HepG2 (cell line): Measurements from ENCODE around the gene TPRN. TPM values are rescaled to one million over a fixed set of nuclear protein-coding genes. Genes with fewer than 3 reads are reported as not detected.
A peak's percentile ranks its signal among the peaks of the same experiment; 100 is the strongest.

ENCODE experiments used
- BRD4 ChIP-seq: sonication (generic); formaldehyde crosslinking; IDR thresholded peaks from 2 replicates; pipeline ENCODE4 v1.4.0; 2020; ENCODE audit warnings: missing genetic modification reagents
- CCDC6 ChIP-seq: sonication (generic); formaldehyde crosslinking; IDR thresholded peaks from 2 replicates; pipeline ENCODE4 v1.8.1; 2022; ENCODE audit warnings: mild to moderate bottlenecking, missing genetic modification reagents, moderate library complexity
- KDM4B ChIP-seq: sonication (generic); formaldehyde crosslinking; IDR thresholded peaks from 2 replicates; pipeline ENCODE4 v1.4.0; 2020; ENCODE audit warnings: missing genetic modification reagents
- KLF15 ChIP-seq: sonication (generic); formaldehyde crosslinking; IDR thresholded peaks from 2 replicates; pipeline ENCODE4 v1.8.1; 2023; ENCODE audit warnings: borderline replicate concordance, mild to moderate bottlenecking, inconsistent platforms, missing genetic modification reagents, mixed read lengths
- KMT2B ChIP-seq: IDR thresholded peaks from 2 replicates; pipeline ENCODE4 v1.6.1; 2016; ENCODE audit warnings: missing genetic modification reagents, missing compliant biosample characterization
- MIXL1 ChIP-seq: IDR thresholded peaks from 2 replicates; pipeline ENCODE4 v1.6.1; 2016
- RBM22 ChIP-seq: fragments of 200-400 bp; formaldehyde crosslinking; optimal IDR thresholded peaks from 2 replicates; pipeline ENCODE3; 2017; ENCODE audit warnings: mild to moderate bottlenecking, low read length, moderate library complexity
- SIN3A ChIP-seq: IDR thresholded peaks from 2 replicates; pipeline ENCODE4 v1.6.1; 2011; ENCODE audit warnings: low read depth, mild to moderate bottlenecking, control low read depth, low read length, borderline replicate concordance
- SP2 ChIP-seq: sonication (generic); formaldehyde crosslinking; IDR thresholded peaks from 2 replicates; pipeline ENCODE4 v1.5.1; 2020; ENCODE audit warnings: mild to moderate bottlenecking, missing genetic modification reagents
- ZKSCAN8 ChIP-seq: IDR thresholded peaks from 2 replicates; pipeline ENCODE4 v1.6.1; 2016; ENCODE audit warnings: borderline replicate concordance, missing genetic modification reagents, missing compliant biosample characterization
- ZNF598 ChIP-seq: sonication (generic); formaldehyde crosslinking; IDR thresholded peaks from 2 replicates; pipeline ENCODE4 v1.5.1; 2020; ENCODE audit warnings: mild to moderate bottlenecking, missing genetic modification reagents, borderline replicate concordance
- ZNF605 ChIP-seq: sonication (generic); formaldehyde crosslinking; IDR thresholded peaks from 2 replicates; pipeline ENCODE4 v1.8.0; 2022; ENCODE audit warnings: mild to moderate bottlenecking, missing genetic modification reagents
- polyA plus RNA-seq, 8 experiments: library from polyadenylated mRNA; depleted of rRNA in 3 of 8; stranded (reverse) in 7 of 8; unstranded in 1 of 8; fragments of >200 nt; fragmentation: Illumina TruSeq in 4 of 8; extraction: Trizol in 4 of 8; gene quantifications; 2 replicates each; pipeline versions ENCODE4 v1.2.1 to v1.2.3, GENCODE V29; 2011 to 2016; ENCODE audit warnings: low read depth in 4 of 8, missing spikeins in 1 of 8, mixed read lengths in 1 of 8; ENCODE audit not compliant: insufficient read depth in 1 of 8
- total RNA-seq, 5 experiments: library from RNA; depleted of rRNA; stranded (reverse); fragments of >200 nt; fragmentation: Illumina TruSeq; extraction: Trizol; gene quantifications; 2 replicates each; pipeline ENCODE4 v1.2.3, GENCODE V29; 2016; ENCODE audit warnings: low read depth in 1 of 5
- TF ChIP-seq, protein P1 (sequence below): IDR thresholded peaks from 2 replicates; pipeline ENCODE4 v1.6.1; 2016; ENCODE audit warnings: low read depth
- TF ChIP-seq, protein P2 (sequence below): sonication (generic); formaldehyde crosslinking; IDR thresholded peaks from 2 replicates; pipeline ENCODE4 v1.9.0; 2021; ENCODE audit warnings: mild to moderate bottlenecking, missing genetic modification reagents
- TF ChIP-seq, protein P3 (sequence below): sonication (generic); formaldehyde crosslinking; IDR thresholded peaks from 2 replicates; pipeline ENCODE4 v1.5.0; 2020; ENCODE audit warnings: mild to moderate bottlenecking, missing genetic modification reagents, borderline replicate concordance
- TF ChIP-seq, protein P4 (sequence below): IDR thresholded peaks from 2 replicates; pipeline ENCODE4 v1.6.1; 2016; ENCODE audit warnings: control low read depth

Gene TPRN
- total and polyA plus RNA-seq, 2 of the 13 experiments (the other 11 are each of a cell fraction or from before 2014, with no cell fraction given): 10.1 to 19.2 TPM

DNA sequence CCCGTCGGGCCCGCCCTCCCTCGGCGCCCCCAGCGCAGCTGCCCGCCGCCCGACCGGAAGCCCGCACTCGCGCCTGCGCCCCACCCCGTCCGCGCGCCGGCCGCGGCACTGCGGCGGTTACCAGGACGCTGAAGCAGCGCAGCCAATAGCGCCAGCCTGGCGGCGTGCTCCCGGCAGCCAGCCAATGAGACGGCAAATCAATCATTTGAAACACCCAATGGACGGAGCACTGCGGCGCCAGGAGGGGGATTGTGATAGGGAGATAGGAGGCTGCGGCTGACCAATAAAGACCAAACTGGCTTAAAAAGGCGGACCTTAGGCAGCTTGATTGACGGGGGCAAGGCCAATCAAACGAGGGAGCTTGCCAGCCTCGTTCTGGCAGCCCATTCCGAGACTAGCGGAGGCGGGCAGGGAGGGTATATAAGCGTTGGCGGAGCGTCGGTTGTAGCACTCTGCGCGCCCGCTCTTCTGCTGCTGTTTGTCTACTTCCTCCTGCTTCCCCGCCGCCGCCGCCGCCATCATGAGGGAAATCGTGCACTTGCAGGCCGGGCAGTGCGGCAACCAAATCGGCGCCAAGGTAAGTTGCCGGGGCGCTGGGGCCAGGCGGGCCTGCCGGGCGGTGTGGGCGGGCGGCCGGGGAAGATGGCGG is 40.4 kb upstream of the TPRN start, which contains the start of gene TUBB4B (continued):
- peak; percentile 98 for TF ChIP-seq SP2 (CRISPR knock-in tag)
- TF ChIP-seq ZNF598: 0 out of 2 replicates have a peak, but pooled peaks have one; percentile 19
- TF ChIP-seq BRD4 (CRISPR knock-in tag): peak; percentile 76
- TF ChIP-seq KLF15 (CRISPR knock-in tag): peak; percentile 76; the same call in 1 of the 2 replicates
- TF ChIP-seq CCDC6 (CRISPR knock-in tag): no peak
- TF ChIP-seq, protein P1, sequence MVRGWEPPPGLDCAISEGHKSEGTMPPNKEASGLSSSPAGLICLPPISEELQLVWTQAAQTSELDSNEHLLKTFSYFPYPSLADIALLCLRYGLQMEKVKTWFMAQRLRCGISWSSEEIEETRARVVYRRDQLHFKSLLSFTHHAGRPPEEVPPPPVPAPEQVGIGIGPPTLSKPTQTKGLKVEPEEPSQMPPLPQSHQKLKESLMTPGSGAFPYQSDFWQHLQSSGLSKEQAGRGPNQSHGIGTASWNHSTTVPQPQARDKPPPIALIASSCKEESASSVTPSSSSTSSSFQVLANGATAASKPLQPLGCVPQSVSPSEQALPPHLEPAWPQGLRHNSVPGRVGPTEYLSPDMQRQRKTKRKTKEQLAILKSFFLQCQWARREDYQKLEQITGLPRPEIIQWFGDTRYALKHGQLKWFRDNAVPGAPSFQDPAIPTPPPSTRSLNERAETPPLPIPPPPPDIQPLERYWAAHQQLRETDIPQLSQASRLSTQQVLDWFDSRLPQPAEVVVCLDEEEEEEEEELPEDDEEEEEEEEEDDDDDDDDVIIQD (CRISPR knock-in tag): peak; percentile 46; the same call in 1 of the 2 replicates
- TF ChIP-seq ZKSCAN8 (CRISPR knock-in tag): 0 out of 2 replicates have a peak, but pooled peaks have one; percentile 66
- TF ChIP-seq, protein P2, sequence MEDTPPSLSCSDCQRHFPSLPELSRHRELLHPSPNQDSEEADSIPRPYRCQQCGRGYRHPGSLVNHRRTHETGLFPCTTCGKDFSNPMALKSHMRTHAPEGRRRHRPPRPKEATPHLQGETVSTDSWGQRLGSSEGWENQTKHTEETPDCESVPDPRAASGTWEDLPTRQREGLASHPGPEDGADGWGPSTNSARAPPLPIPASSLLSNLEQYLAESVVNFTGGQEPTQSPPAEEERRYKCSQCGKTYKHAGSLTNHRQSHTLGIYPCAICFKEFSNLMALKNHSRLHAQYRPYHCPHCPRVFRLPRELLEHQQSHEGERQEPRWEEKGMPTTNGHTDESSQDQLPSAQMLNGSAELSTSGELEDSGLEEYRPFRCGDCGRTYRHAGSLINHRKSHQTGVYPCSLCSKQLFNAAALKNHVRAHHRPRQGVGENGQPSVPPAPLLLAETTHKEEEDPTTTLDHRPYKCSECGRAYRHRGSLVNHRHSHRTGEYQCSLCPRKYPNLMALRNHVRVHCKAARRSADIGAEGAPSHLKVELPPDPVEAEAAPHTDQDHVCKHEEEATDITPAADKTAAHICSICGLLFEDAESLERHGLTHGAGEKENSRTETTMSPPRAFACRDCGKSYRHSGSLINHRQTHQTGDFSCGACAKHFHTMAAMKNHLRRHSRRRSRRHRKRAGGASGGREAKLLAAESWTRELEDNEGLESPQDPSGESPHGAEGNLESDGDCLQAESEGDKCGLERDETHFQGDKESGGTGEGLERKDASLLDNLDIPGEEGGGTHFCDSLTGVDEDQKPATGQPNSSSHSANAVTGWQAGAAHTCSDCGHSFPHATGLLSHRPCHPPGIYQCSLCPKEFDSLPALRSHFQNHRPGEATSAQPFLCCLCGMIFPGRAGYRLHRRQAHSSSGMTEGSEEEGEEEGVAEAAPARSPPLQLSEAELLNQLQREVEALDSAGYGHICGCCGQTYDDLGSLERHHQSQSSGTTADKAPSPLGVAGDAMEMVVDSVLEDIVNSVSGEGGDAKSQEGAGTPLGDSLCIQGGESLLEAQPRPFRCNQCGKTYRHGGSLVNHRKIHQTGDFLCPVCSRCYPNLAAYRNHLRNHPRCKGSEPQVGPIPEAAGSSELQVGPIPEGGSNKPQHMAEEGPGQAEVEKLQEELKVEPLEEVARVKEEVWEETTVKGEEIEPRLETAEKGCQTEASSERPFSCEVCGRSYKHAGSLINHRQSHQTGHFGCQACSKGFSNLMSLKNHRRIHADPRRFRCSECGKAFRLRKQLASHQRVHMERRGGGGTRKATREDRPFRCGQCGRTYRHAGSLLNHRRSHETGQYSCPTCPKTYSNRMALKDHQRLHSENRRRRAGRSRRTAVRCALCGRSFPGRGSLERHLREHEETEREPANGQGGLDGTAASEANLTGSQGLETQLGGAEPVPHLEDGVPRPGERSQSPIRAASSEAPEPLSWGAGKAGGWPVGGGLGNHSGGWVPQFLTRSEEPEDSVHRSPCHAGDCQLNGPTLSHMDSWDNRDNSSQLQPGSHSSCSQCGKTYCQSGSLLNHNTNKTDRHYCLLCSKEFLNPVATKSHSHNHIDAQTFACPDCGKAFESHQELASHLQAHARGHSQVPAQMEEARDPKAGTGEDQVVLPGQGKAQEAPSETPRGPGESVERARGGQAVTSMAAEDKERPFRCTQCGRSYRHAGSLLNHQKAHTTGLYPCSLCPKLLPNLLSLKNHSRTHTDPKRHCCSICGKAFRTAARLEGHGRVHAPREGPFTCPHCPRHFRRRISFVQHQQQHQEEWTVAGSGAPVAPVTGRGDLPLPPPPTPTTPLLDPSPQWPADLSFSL: no peak
- peak; percentile 81 for TF ChIP-seq RBM22
- peak; percentile 69 for TF ChIP-seq ZNF605 (CRISPR knock-in tag)
- TF ChIP-seq MIXL1 (CRISPR knock-in tag): 0 out of 2 replicates have a peak, but pooled peaks have one; percentile 52
- 0 out of 2 replicates have a peak, but pooled peaks have one; percentile 22 for TF ChIP-seq SIN3A
- peak; percentile 17; the same call in 1 of the 2 replicates for TF ChIP-seq KMT2B (CRISPR knock-in tag)
- TF ChIP-seq KDM4B (CRISPR knock-in tag): 0 out of 2 replicates have a peak, but pooled peaks have one; percentile 39
- TF ChIP-seq, protein P3, sequence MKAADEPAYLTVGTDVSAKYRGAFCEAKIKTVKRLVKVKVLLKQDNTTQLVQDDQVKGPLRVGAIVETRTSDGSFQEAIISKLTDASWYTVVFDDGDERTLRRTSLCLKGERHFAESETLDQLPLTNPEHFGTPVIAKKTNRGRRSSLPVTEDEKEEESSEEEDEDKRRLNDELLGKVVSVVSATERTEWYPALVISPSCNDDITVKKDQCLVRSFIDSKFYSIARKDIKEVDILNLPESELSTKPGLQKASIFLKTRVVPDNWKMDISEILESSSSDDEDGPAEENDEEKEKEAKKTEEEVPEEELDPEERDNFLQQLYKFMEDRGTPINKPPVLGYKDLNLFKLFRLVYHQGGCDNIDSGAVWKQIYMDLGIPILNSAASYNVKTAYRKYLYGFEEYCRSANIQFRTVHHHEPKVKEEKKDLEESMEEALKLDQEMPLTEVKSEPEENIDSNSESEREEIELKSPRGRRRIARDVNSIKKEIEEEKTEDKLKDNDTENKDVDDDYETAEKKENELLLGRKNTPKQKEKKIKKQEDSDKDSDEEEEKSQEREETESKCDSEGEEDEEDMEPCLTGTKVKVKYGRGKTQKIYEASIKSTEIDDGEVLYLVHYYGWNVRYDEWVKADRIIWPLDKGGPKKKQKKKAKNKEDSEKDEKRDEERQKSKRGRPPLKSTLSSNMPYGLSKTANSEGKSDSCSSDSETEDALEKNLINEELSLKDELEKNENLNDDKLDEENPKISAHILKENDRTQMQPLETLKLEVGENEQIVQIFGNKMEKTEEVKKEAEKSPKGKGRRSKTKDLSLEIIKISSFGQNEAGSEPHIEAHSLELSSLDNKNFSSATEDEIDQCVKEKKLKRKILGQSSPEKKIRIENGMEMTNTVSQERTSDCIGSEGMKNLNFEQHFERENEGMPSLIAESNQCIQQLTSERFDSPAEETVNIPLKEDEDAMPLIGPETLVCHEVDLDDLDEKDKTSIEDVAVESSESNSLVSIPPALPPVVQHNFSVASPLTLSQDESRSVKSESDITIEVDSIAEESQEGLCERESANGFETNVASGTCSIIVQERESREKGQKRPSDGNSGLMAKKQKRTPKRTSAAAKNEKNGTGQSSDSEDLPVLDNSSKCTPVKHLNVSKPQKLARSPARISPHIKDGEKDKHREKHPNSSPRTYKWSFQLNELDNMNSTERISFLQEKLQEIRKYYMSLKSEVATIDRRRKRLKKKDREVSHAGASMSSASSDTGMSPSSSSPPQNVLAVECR: peak; percentile 33; the same call in 1 of the 2 replicates
- TF ChIP-seq, protein P4, sequence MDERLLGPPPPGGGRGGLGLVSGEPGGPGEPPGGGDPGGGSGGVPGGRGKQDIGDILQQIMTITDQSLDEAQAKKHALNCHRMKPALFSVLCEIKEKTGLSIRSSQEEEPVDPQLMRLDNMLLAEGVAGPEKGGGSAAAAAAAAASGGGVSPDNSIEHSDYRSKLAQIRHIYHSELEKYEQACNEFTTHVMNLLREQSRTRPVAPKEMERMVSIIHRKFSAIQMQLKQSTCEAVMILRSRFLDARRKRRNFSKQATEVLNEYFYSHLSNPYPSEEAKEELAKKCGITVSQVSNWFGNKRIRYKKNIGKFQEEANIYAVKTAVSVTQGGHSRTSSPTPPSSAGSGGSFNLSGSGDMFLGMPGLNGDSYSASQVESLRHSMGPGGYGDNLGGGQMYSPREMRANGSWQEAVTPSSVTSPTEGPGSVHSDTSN (CRISPR knock-in tag): peak; percentile 99
